GM12873 (cell line): Measurements from ENCODE around the gene KIAA1217.
A peak's percentile ranks its signal among the peaks of the same experiment; 100 is the strongest.

Experiments used
- TF ChIP-seq, protein P1 (sequence below): IDR thresholded peaks from 2 replicates; pipeline ENCODE4 v1.5.1; 2012; ENCODE audit warnings: low read depth, mild to moderate bottlenecking, moderate library complexity, low read length, control low read depth; ENCODE audit not compliant: insufficient read depth; ENCODE audit errors: missing control alignments

Gene KIAA1217

DNA sequence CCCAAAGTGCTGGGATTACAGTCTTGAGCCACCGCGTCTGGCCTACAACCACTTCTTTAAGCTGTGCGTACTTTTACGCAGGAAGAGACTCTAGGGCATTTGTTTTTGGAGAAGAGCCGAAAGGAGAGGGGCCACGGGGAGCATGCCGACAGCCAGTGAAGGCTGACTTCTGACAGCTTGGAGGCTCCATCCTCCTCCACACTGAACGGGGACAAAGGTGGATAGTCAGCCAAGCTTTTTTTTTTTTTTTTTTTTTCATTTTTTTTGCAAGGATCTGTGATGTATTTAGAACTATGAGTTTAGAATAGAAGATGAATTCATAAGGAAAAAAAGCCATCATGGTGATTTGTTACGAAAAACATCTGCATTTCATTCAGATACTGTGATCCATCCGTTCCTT is 293.1 kb downstream of the KIAA1217 start:
- TF ChIP-seq, protein P1, sequence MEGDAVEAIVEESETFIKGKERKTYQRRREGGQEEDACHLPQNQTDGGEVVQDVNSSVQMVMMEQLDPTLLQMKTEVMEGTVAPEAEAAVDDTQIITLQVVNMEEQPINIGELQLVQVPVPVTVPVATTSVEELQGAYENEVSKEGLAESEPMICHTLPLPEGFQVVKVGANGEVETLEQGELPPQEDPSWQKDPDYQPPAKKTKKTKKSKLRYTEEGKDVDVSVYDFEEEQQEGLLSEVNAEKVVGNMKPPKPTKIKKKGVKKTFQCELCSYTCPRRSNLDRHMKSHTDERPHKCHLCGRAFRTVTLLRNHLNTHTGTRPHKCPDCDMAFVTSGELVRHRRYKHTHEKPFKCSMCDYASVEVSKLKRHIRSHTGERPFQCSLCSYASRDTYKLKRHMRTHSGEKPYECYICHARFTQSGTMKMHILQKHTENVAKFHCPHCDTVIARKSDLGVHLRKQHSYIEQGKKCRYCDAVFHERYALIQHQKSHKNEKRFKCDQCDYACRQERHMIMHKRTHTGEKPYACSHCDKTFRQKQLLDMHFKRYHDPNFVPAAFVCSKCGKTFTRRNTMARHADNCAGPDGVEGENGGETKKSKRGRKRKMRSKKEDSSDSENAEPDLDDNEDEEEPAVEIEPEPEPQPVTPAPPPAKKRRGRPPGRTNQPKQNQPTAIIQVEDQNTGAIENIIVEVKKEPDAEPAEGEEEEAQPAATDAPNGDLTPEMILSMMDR: no peak

DNA sequence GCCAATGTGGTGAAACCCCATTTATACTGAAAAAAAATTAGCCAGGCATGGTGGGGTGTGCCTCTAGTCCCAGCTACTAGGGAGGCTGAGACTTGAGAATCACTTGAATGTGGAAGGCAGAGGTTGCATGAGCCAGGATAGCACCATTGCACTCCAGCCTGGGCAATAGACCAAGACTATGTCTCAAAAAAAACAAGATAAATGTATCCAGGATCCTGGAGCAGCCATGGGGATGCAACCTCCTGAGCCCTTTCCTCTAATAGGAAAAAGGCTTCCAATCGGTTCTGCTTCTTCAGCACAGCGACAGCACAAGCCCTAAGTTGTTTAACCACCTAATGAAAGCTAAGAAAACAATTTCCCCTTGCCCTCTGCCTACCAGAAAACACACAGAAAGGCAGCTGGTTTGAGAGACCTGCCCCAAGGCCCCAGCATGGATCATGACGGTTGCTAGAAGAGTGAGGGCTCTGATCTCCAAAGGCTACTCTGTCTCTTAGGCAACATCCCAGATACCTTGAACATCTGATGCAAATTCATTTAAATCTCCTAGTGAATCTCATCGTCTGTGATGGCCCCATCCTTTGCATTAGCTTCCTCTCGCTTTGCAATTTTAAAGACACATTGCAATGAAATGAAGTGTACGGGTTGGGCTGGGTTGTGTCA is 294.0 kb downstream of the KIAA1217 start:
- TF ChIP-seq, protein P1: no peak

DNA sequence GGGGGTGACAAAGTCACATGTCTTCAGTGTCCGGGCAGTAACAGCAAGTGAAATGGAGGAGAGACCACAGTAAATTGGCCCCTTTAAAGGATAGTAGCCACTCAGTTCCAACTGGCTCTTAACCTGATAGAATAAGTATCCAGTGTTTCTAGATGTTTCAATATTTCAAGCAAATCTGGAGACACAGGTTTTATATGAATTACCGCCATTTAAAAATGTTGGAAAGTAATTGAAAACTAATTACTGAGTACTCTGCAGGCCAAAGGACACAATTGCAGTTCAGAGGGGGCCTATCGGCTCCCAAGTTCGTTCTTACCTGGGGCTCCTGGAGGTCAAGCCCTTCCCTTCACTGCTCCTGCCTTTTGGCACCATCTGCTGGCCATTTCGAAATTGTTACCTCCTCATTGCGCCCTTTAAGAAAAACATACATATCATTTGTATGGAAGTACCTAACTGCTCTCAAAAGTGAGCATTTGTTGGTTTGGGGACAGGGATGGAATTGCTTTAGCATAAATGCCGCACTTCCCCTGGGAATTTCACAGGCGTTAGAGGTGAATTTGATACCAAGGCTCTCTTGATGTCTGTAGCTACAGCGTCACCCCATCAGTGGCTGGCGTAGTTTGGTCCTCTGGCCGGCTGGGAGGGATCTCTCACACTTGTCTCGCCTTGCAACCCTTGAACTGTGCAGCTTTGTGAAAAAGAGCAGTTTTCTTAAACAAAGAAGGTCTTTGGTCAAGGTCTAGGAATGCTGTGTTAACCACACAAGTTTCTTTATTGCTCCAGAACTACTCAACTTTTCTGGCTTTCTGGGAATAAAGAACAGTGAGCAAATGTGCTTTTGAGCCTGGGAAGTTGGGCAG is 294.8 kb downstream of the KIAA1217 start:
- TF ChIP-seq, protein P1: peak; percentile 75

DNA sequence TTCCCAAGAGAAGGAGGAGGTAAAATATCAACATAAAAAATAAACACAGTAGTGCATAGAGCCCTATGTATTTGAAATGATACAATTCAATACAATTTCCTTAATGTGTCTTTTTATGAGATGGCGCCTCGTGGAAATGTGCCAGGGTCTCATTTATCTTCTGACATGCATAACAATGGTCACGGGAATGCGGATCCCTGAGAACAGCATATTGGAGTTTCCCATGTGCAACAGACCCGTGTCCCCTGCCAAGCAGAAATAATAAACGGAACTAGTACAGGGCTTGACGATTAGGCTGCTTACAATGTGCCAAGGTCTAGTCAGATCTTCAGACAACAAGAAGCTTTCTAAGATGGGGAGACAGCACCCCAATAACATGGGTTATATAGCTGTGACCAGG is 296.8 kb downstream of the KIAA1217 start:
- TF ChIP-seq, protein P1: no peak

DNA sequence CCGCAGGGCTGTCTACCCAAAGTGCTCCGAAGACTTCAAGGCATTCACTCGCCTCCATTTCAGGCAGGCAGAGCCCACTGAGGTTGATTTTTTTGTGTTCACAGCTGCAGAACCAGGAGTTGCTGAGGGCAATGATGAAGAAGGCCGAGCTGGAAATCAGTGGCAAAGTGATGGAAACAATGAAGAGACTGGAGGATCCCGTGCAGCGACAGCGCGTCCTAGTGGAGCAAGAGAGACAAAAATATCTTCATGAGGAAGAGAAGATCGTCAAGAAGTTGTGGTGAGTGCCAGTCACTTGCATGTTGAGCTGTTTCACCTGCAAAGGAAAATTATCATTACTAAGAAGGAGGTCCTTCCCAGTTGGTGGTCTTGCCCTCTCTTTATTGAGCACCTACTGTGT is 304.2 kb downstream of the KIAA1217 start:
- TF ChIP-seq, protein P1: peak; percentile 28

DNA sequence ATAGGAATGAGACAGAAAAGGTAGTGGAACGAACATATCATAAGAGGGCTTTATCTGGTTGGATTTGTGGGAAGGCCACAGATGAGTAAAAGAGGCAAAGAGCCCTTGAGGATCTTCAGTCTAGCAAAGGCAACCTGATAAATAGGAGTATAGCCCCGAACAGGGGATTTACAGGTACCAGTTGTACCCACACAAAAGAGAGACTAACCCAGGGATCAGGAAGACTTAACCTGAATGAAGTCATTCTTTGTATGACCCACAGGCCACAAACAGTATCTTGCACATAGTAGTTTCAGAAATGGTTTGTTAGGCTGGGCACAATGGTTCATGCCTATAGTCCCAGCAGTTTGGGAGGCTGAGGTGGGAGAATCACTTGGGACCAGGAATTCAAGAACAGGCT is 306.5 kb downstream of the KIAA1217 start:
- TF ChIP-seq, protein P1: no peak

DNA sequence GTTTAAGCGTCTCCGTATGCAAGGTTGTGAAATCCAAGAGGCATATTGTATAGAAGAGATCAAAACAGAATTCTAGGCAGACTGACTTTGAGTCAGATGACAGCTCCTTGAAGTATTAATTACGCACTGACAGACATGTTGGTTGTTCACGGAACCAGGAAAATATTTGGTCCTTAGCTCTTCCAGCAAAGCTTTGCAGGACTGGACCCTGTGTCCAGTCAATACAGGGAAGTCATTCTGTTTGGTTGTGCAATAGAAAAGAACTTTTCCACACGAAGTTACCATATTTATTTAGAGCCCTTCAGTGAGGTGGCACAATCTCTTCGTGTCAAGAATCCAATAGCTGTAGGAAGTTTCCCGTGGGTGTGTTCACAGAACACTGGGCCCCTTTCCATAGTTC is 309.5 kb downstream of the KIAA1217 start:
- TF ChIP-seq, protein P1: no peak
